A673 (cell line): ENCODE data around the gene PTCH2. TPM values are rescaled to one million over a fixed set of nuclear protein-coding genes. Genes with fewer than 3 reads are reported as not detected.

ENCODE experiments used
- BruUV-seq: library from RNA; stranded (reverse); fragments of 400-500 nt; replicated peaks from 2 replicates; lab custom pipeline; 2021; lab: Mats Ljungman, UMichigan
- CTCF ChIA-PET: fragments of 300-600 bp; sonication (Branson Sonifier 250); formaldehyde crosslinking; loops from one replicate; lab custom pipeline; 2022; ENCODE audit warnings: antibody characterized with exemption; lab: Charles Lee
- POLR2A ChIA-PET: fragments of 300-600 bp; sonication (Branson Sonifier 250); formaldehyde crosslinking; loops from one replicate; lab custom pipeline; 2022; ENCODE audit warnings: antibody characterized with exemption; ENCODE audit not compliant: low non-redundant PET; lab: Charles Lee
- DNase-seq: peaks from one replicate; pipeline ENCODE4 v3.0.0-alpha.2; 2015; ENCODE audit warnings: low spot score
- H3K27ac ChIP-seq: fragments of 200-600 bp; sonication (generic); 2 replicates; pipeline ENCODE4 v1.5.1; 2016; ENCODE audit warnings: mixed run types, low read depth, mild to moderate bottlenecking, mixed read lengths, antibody characterized with exemption, low read length; ENCODE audit not compliant: poor library complexity, severe bottlenecking
- H3K27me3 ChIP-seq: fragments of 200-600 bp; sonication (generic); replicated peaks from 2 replicates; pipeline ENCODE4 v1.6.1; 2017; ENCODE audit warnings: mixed run types, low read depth, mild to moderate bottlenecking, mixed read lengths, antibody characterized with exemption, low read length; ENCODE audit not compliant: insufficient read depth, poor library complexity
- H3K36me3 ChIP-seq: fragments of 200-600 bp; sonication (generic); 2 replicates; pipeline ENCODE4 v1.6.1; 2016; ENCODE audit warnings: mixed run types, mild to moderate bottlenecking, mixed read lengths, antibody characterized with exemption, low read length; ENCODE audit not compliant: insufficient read depth, poor library complexity, severe bottlenecking
- H3K4me1 ChIP-seq: fragments of 200-600 bp; sonication (generic); 2 replicates; pipeline ENCODE4 v1.6.1; 2017; ENCODE audit warnings: mixed run types, mild to moderate bottlenecking, mixed read lengths, antibody characterized with exemption, low read length; ENCODE audit not compliant: insufficient read depth, poor library complexity, severe bottlenecking
- H3K4me3 ChIP-seq: fragments of 200-600 bp; sonication (generic); 2 replicates; pipeline ENCODE4 v1.5.1; 2016; ENCODE audit warnings: low read depth, mixed run types, mild to moderate bottlenecking, mixed read lengths, low read length; ENCODE audit not compliant: poor library complexity, severe bottlenecking
- H3K9me3 ChIP-seq: fragments of 200-600 bp; sonication (generic); 2 replicates; pipeline ENCODE4 v1.6.1; 2016; ENCODE audit warnings: mixed run types, low read depth, mild to moderate bottlenecking, mixed read lengths, antibody characterized with exemption, low read length; ENCODE audit not compliant: poor library complexity, severe bottlenecking
- CTCF ChIP-seq: fragments of 300-800, 200-600 bp; sonication (generic); conservative IDR thresholded peaks from 2 replicates; pipeline ENCODE4 v1.5.1; 2017; ENCODE audit warnings: low read depth, mild to moderate bottlenecking, antibody characterized with exemption, low read length, moderate library complexity, mixed read lengths
- EZH2 ChIP-seq: fragments of 200-600 bp; sonication (generic); IDR thresholded peaks from 2 replicates; pipeline ENCODE4 v1.6.1; 2017; ENCODE audit warnings: borderline replicate concordance, low read depth, mild to moderate bottlenecking, mixed read lengths, antibody characterized with exemption, low read length; ENCODE audit not compliant: poor library complexity, severe bottlenecking
- intact Hi-C: fragments of 100-400 bp; cut with micrococcal nuclease; formaldehyde crosslinking; loops from one replicate; pipeline ENCODE4 v1.10.0; 2022; ENCODE audit not compliant: unreplicated experiment
- total RNA-seq: library from RNA; stranded (reverse); gene quantifications from 2 replicates; pipeline ENCODE4 v1.2.3, GENCODE V29; 2021

The PTCH2 gene
- total RNA-seq, 1 experiment from 2014 or later = 2.3 TPM

- no peak overlapping the region for H3K27ac ChIP-seq
- intact Hi-C loops = loop anchor here (5.0 kb wide), 1 partner anchor 227 kb away; the partner anchor contains the start of genes HECTD3 and UROD
- ChIA-PET POLR2A (no interaction called here), CTCF (no interaction called here)
- peaks cover 23% of the 10 kb centered on the region for H3K36me3 ChIP-seq
- H3K4me1 ChIP-seq = peaks cover 12% of the 10 kb centered on the region
- no peaks in the 10 kb centered on the region for H3K9me3 ChIP-seq
- no peaks in the 10 kb centered on the region for H3K27me3 ChIP-seq
- no peak overlapping the region for H3K4me3 ChIP-seq
- DNase-seq = no peak
- no TSS peak for BruUV-seq
- TF ChIP-seq CTCF (no peak), EZH2 (no peak)
Observed at GRCh38 chr1:44785029-44785380, 58.0 kb downstream of the PTCH2 start.

GRCh38 chr1:44784094-44785028 is 58.7 kb downstream of the PTCH2 start:
- no peaks in the 10 kb centered on the region for H3K27me3 ChIP-seq
- DNase-seq = no peak
- H3K4me3 ChIP-seq = no peak overlapping the region
- no TSS peak for BruUV-seq
- H3K36me3 ChIP-seq = peaks cover 29% of the 10 kb centered on the region
- intact Hi-C loops = loop anchor here (5.0 kb wide), 1 partner anchor 228 kb away; the partner anchor contains the start of genes HECTD3 and UROD
- H3K27ac ChIP-seq = no peak overlapping the region
- H3K9me3 ChIP-seq = no peaks in the 10 kb centered on the region
- peaks cover 12% of the 10 kb centered on the region for H3K4me1 ChIP-seq
- ChIA-PET POLR2A (no interaction called here), CTCF (interaction anchor here (0.6 to 0.7 kb wide), 2 partner anchors 46 to 48 kb away, joined by 6 to 7 read pairs; no protein-coding TSS in a partner anchor)
- no peak for TF ChIP-seq EZH2
- no peak for TF ChIP-seq CTCF

GRCh38 chr1:44783697-44784093 is 59.4 kb downstream of the PTCH2 start:
- DNase-seq = no peak
- TF ChIP-seq EZH2 (no peak), CTCF (no peak)
- Histone ChIP-seq H3K4me3 (no peak overlapping the region), H3K27ac (no peak overlapping the region), H3K36me3 (peaks cover 36% of the 10 kb centered on the region), H3K9me3 (no peaks in the 10 kb centered on the region), H3K27me3 (no peaks in the 10 kb centered on the region), H3K4me1 (peaks cover 12% of the 10 kb centered on the region)
- intact Hi-C loops = no loop called here
- CTCF ChIA-PET = interaction anchor here (0.6 to 0.7 kb wide), 2 partner anchors 47 to 49 kb away, joined by 6 to 7 read pairs; no protein-coding TSS in a partner anchor
- no TSS peak for BruUV-seq
- POLR2A ChIA-PET = no interaction called here
